Upper lobe of right lung (tissue), 1 donor: ENCODE results near the gene PKLR. TPM values are rescaled to one million over a fixed set of nuclear protein-coding genes. Genes with fewer than 3 reads are reported as not detected.
A peak's percentile ranks its signal among the peaks of the same experiment; 100 is the strongest.

Experiments used
- ATAC-seq: fragments of 200-7000 bp; cut with Tn5 transposase; one replicate; pipeline ENCODE4 v1.9.1; 2020; ENCODE audit warnings: mild to moderate bottlenecking, moderate library complexity
- DNase-seq: peaks from one replicate; pipeline ENCODE4 v3.0.0-alpha.2; 2020
- H3K27ac ChIP-seq: fragments of 200-600 bp; one replicate; pipeline ENCODE4 v1.8.0; 2022
- H3K27me3 ChIP-seq: fragments of 200-600 bp; one replicate; pipeline ENCODE4 v1.8.0; 2022; ENCODE audit warnings: mild to moderate bottlenecking
- H3K36me3 ChIP-seq: fragments of 200-600 bp; one replicate; pipeline ENCODE4 v1.8.0; 2022
- H3K4me1 ChIP-seq: fragments of 200-600 bp; one replicate; pipeline ENCODE4 v1.8.0; 2022
- H3K4me3 ChIP-seq: fragments of 200-600 bp; one replicate; pipeline ENCODE4 v1.8.0; 2022; ENCODE audit warnings: mild to moderate bottlenecking
- H3K9me3 ChIP-seq: fragments of 200-600 bp; one replicate; pipeline ENCODE4 v1.8.0; 2022
- intact Hi-C: fragments of 100-400 bp; cut with DNase I; formaldehyde crosslinking; loops from one replicate; pipeline ENCODE4 v1.11.0; 2022
- microRNA-seq: library from miRNA; unstranded; fragments of <30 nt; microRNA quantifications from one replicate; pipeline ENCODE4 v1.2.0, GENCODE V29; 2020; ENCODE audit warnings: borderline microRNAs expressed
- total RNA-seq: library from RNA; stranded (reverse); fragmentation: NEBNext Ultra II Directional; extraction: Animal tissue kit (Norgen Biotek cat#: 25700); gene quantifications from one replicate; pipeline ENCODE4 v1.2.1, GENCODE V29; 2021
- TF ChIP-seq, protein P1 (sequence below): fragments of 200-600 bp; IDR thresholded peaks from one replicate; pipeline ENCODE4 v1.8.0; 2022; ENCODE audit warnings: antibody characterized with exemption
- donor health status: DM: no; HTN: yes; CAD: no; lungs with severe emphysema.

The PKLR gene
- total RNA-seq, 1 donor from 2014 or later = not detected

DNA sequence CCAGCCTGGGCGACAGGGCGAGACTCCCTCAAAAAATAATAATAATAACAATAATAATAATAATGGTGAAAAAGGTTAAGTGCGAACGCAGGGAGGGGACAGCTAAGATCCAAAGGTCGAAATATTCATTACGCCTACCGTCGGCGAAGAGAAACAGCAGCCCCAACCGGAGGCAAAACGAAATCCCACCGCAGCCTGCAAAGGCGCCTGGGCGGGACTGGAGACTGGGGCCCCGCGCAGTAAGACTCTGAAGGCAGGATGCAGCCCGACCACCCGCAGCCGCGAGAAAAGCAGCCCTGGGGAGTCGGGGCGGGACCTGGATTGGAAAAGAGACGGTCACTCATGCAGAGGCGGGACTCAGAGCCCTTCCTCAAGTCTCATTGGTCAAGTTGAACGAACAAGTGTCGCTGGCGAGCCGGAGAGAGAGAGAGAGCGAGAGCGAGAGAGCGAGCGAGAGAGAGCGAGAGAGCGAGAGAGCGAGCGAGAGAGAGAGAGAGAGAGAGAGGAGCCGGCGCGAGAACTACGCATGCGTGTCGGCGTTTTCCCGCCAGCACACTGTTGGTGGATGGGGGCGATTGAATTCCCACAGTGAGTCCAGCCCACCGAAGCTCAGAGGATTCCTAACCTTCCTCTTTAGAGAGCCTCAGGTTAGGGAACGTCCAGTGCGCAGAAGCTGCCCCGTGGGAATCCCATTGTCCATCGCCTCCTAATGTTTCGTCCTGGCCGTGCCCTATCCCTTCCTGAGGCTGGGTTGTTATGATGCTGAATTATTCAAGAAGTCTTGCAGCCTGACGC lies 56.7 kb downstream of the PKLR start:
- TF ChIP-seq, protein P1, sequence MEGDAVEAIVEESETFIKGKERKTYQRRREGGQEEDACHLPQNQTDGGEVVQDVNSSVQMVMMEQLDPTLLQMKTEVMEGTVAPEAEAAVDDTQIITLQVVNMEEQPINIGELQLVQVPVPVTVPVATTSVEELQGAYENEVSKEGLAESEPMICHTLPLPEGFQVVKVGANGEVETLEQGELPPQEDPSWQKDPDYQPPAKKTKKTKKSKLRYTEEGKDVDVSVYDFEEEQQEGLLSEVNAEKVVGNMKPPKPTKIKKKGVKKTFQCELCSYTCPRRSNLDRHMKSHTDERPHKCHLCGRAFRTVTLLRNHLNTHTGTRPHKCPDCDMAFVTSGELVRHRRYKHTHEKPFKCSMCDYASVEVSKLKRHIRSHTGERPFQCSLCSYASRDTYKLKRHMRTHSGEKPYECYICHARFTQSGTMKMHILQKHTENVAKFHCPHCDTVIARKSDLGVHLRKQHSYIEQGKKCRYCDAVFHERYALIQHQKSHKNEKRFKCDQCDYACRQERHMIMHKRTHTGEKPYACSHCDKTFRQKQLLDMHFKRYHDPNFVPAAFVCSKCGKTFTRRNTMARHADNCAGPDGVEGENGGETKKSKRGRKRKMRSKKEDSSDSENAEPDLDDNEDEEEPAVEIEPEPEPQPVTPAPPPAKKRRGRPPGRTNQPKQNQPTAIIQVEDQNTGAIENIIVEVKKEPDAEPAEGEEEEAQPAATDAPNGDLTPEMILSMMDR = peak; percentile 3
- peak overlapping the region; percentile 94 for H3K27ac ChIP-seq
- peaks cover 25% of the 10 kb centered on the region for H3K4me1 ChIP-seq
- ATAC-seq = peak; percentile 94
- intact Hi-C loops = no loop called here
- peaks cover 2% of the 10 kb centered on the region for H3K36me3 ChIP-seq
- peak overlapping the region; percentile 80 for H3K4me3 ChIP-seq
- H3K27me3 ChIP-seq = no peaks in the 10 kb centered on the region
- peak; percentile 95 for DNase-seq
- H3K9me3 ChIP-seq = no peaks in the 10 kb centered on the region

DNA sequence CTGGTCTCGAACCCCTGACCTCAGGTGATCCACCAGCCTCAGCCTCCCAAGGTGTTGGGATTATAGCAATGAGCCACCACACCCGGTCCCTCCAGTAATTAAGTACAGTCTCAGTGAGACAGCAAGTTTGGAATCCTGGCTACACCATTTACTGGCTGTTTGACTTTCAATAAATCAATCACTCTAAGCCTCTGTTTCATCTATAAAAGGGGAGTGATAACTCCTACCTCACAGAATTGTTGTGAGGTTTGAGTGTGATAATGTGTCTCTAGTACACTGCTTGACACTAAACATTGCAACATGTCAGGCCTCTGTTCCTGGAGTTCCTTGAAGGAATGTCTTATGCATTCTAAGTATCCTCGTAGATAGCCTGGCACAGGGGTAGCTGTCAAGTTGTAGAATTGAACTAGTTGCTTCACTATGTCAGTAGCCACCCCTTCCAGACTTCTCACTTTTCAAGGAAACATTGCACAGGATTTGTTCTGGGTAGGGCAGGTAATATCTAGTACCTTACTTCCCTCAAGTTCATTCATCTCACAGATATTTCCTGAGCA lies 58.4 kb downstream of the PKLR start:
- intact Hi-C loops = no loop called here
- H3K4me3 ChIP-seq = no peak overlapping the region
- no peaks in the 10 kb centered on the region for H3K9me3 ChIP-seq
- H3K4me1 ChIP-seq = peaks cover 25% of the 10 kb centered on the region
- DNase-seq = no peak
- TF ChIP-seq, protein P1 = no peak
- no peak overlapping the region for H3K27ac ChIP-seq
- peaks cover 13% of the 10 kb centered on the region for H3K36me3 ChIP-seq
- no peak for ATAC-seq
- no peaks in the 10 kb centered on the region for H3K27me3 ChIP-seq

DNA sequence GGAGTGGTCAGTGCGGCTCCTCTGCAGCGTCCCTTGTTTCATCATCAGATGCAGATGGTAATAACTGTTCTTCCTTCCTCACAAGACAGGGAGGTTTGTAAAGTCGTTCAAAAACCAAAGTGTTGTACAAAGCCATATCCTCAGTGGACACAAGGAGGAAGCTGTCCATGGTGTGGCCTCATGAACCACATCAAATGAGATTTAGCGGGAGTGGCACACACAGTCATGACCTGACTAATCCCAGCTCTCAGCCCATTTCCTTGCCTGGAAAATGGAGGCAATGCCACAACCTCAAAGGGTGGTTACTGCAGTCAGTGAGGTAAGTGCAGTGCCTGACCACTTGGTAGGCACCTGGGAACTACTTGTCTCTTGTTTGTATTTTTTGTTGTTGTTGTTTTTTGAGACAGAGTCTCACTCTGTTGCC lies 59.4 kb downstream of the PKLR start:
- no peaks in the 10 kb centered on the region for H3K9me3 ChIP-seq
- H3K4me1 ChIP-seq = peaks cover 25% of the 10 kb centered on the region
- no peak overlapping the region for H3K4me3 ChIP-seq
- intact Hi-C loops = no loop called here
- H3K36me3 ChIP-seq = peaks cover 23% of the 10 kb centered on the region
- no peak for DNase-seq
- H3K27ac ChIP-seq = no peak overlapping the region
- TF ChIP-seq, protein P1 = no peak
- ATAC-seq = peak; percentile 42
- no peaks in the 10 kb centered on the region for H3K27me3 ChIP-seq

DNA sequence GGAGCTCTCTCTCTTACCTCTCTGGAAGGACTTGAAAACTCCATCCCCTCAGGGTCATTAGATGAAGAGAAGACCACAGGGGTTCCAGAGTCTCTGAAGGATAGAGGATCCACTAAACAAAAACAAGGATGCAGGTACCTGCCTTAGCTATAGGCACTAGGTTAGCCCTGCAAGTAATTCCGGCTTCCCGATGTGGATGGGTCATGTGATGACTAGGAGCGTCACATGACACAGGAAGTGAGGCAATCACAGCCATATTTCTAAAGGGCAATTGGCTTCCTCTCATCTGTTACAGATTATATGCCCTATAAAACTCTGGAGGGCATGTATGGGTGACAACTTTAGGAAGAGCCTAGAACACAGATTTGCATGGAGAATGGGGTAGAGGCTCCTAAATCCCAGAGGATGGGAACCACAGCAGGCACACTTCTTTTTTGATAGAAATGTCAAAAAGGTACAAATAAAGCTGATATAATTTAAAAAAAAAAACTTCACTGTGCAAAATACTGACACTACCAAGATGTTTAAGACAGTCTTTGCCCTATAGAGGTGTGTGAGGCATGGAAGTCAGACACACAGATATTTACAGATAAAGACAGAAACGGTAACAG lies 60.1 kb downstream of the PKLR start:
- Histone ChIP-seq H3K9me3 (no peaks in the 10 kb centered on the region), H3K4me1 (peaks cover 25% of the 10 kb centered on the region), H3K27ac (no peak overlapping the region), H3K27me3 (no peaks in the 10 kb centered on the region), H3K4me3 (peak overlapping the region; percentile 49), H3K36me3 (peaks cover 30% of the 10 kb centered on the region)
- DNase-seq (no peak), ATAC-seq (peak; percentile 55)
- intact Hi-C loops = no loop called here
- TF ChIP-seq, protein P1 = no peak

Small RNA genes within 50 kb of the gene (microRNA-seq; reads per million reads assigned to microRNA genes)
- not detected for gene MIR555

Other genes starting within 250 kb of the PKLR start
- gene EFNA4, start 237.7 kb downstream of the PKLR start, total RNA-seq = 5.3 TPM
- 1.0 TPM for gene EFNA3, start 222.6 kb downstream of the PKLR start, total RNA-seq
- 178 TPM for gene EFNA1, start 173.6 kb downstream of the PKLR start, total RNA-seq
- 44.7 TPM for gene SLC50A1, start 165.6 kb downstream of the PKLR start, total RNA-seq
- 71.1 TPM for gene DPM3, start 160.9 kb downstream of the PKLR start, total RNA-seq
- gene KRTCAP2, start 128.1 kb downstream of the PKLR start, total RNA-seq = 130 TPM
- 0.43 TPM for gene TRIM46, start 127.6 kb downstream of the PKLR start, total RNA-seq
- gene THBS3, start 93.5 kb downstream of the PKLR start, total RNA-seq = 24.9 TPM
- gene MTX1, start 92.7 kb downstream of the PKLR start, total RNA-seq = 28.4 TPM
- gene ENTREP3, start 46.0 kb downstream of the PKLR start, total RNA-seq = 27.8 TPM
- 70.9 TPM for gene SCAMP3, start 39.1 kb downstream of the PKLR start, total RNA-seq
- gene CLK2, start 27.9 kb downstream of the PKLR start, total RNA-seq = 51.2 TPM
- 2.6 TPM for gene HCN3, start 24.0 kb downstream of the PKLR start, total RNA-seq
- 225 TPM for gene FDPS, start 7.4 kb upstream of the PKLR start, total RNA-seq
- 27.0 TPM for gene RUSC1, start 19.5 kb upstream of the PKLR start, total RNA-seq